WI38 (cell line): Measurements from ENCODE around the gene NMNAT3.

Experiments
- H3K4me3 ChIP-seq: 2 replicates; pipeline ENCODE4 v1.5.1; 2011; ENCODE audit warnings: low read depth, mild to moderate bottlenecking, control low read depth, low read length
- CTCF ChIP-seq: IDR thresholded peaks from 2 replicates; pipeline ENCODE4 v1.5.1; 2012; ENCODE audit warnings: low read depth, mild to moderate bottlenecking, control low read depth, low read length

The NMNAT3 gene

DNA sequence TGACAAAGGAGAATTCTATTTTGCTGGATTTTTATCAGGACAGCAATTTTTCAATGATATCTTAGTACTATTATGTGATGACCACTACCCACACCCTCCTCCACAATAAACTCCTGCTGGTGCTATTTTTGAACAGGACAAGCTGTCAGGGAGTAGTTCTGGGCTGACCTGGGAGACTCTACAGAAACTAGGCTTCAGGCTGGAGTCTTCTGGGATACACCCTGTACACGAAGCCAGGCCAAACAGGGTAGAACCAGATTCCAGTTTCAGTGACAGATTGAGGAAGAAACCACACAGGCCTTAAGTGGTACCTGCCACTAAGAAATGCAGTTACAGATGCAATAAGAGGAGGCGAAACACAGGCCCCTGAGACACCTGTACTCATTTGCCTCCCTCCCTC lies 12.8 kb downstream of the NMNAT3 start:
- H3K4me3 ChIP-seq: no peak overlapping the region
- TF ChIP-seq CTCF: no peak

DNA sequence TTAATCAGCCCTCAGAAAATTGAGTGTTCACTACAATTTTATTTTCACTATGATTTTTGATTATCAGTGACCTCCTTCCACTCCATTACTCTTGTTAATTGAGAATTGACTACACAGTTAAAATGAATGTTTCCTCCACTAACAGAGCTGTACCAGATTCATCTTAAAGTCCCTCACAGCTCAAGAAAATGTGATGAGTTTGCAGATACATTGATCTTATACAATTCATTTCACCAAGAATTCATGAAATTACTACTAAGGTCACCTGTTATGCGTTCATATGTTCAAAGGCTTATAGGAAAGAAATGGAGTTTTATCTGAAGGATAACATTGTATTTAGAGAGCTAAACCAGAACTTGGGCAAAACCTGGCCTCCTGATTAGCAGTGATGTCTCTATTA lies 17.5 kb downstream of the NMNAT3 start:
- no peak overlapping the region for H3K4me3 ChIP-seq
- TF ChIP-seq CTCF: no peak

GRCh38 chr3:139659511-139659910 lies 18.3 kb downstream of the NMNAT3 start:
- no peak overlapping the region for H3K4me3 ChIP-seq
- no peak for TF ChIP-seq CTCF

DNA sequence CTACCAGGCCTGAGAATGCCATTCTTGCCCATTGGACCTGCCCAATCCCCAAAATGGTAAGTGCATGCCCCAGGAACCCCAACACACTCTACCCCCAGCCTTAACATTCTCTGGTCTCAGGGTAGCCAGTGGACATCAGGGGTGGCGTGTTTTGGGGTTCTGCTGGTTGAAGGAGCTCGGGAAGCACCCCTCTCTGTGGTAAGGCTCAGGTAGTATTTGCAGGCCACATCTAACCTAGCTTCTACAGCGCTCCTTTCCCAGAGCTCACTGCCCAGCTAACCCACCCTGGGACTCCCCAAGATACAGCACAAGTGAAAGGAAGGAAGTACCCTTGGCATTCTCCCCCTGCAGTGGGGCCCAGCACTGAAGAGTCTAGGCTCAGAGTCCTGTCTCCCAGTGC lies 19.8 kb downstream of the NMNAT3 start:
- no peak for TF ChIP-seq CTCF
- no peak overlapping the region for H3K4me3 ChIP-seq

DNA sequence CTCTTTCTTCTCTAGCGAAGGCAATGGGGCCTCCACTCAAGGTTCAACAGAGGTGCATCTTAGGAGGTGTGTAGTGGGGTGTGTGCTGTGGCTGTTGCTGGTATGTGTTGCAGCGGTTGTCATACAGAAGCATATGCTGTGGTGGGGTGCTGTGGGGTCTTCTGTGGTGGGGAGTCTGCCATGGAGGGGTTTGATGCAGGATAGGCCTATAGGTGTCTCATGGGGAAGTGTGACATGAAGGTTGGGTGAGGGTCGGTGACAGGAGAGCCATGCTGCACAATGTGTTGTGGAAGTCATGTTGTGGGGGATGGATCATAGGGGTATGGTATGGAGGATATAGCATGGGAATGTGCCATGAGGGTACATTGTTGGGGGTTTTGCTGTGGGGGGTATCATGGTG lies 20.3 kb downstream of the NMNAT3 start:
- no peak for TF ChIP-seq CTCF
- no peak overlapping the region for H3K4me3 ChIP-seq

GRCh38 chr3:139655909-139656595 lies 21.7 kb downstream of the NMNAT3 start:
- no peak overlapping the region for H3K4me3 ChIP-seq
- TF ChIP-seq CTCF: no peak

GRCh38 chr3:139654637-139655365 lies 23.0 kb downstream of the NMNAT3 start:
- H3K4me3 ChIP-seq: no peak overlapping the region

More at GRCh38 chr3:139654637-139655365, 23.0 kb downstream of the NMNAT3 start:
- no peak for TF ChIP-seq CTCF
